Trophoblast cell (in vitro differentiated cells and primary cell): Measurements from ENCODE around the gene PRR14L.
"Not testable (repeated sequence)": the region's sequence is repeated elsewhere in the genome, so short reads cannot be mapped to it uniquely, and the experiment has no call there.

Experiments used
- DNase-seq, 2 donors: peaks; one replicate each; pipeline ENCODE4 v3.0.0-alpha.2; 2016
- H2AFZ ChIP-seq: 2 replicates; pipeline ENCODE4 v1.6.1; 2013; ENCODE audit warnings: low read length, moderate library complexity, mild to moderate bottlenecking; ENCODE audit not compliant: insufficient read depth, poor library complexity
- H2AK5ac ChIP-seq: 2 replicates; pipeline ENCODE4 v1.6.1; 2013; ENCODE audit warnings: mild to moderate bottlenecking, low read length
- H2BK120ac ChIP-seq: 2 replicates; pipeline ENCODE4 v1.6.1; 2013; ENCODE audit warnings: low read length, mild to moderate bottlenecking, moderate library complexity; ENCODE audit not compliant: insufficient read depth, poor library complexity
- H2BK12ac ChIP-seq: 2 replicates; pipeline ENCODE4 v1.6.1; 2013; ENCODE audit warnings: mild to moderate bottlenecking, low read length, moderate library complexity
- H2BK5ac ChIP-seq: 2 replicates; pipeline ENCODE4 v1.6.1; 2013; ENCODE audit warnings: low read length, low read depth, moderate library complexity, mild to moderate bottlenecking; ENCODE audit not compliant: poor library complexity
- H3K14ac ChIP-seq: 2 replicates; pipeline ENCODE4 v1.6.1; 2013; ENCODE audit warnings: mild to moderate bottlenecking, low read length
- H3K18ac ChIP-seq: 2 replicates; pipeline ENCODE4 v1.6.1; 2013; ENCODE audit warnings: mild to moderate bottlenecking, low read length
- H3K23ac ChIP-seq: 2 replicates; pipeline ENCODE4 v1.6.1; 2013; ENCODE audit warnings: low read length
- H3K27ac ChIP-seq: 2 replicates; pipeline ENCODE4 v1.5.1; 2013; ENCODE audit warnings: low read depth, mild to moderate bottlenecking, inconsistent platforms, low read length, moderate library complexity
- H3K27me3 ChIP-seq: 2 replicates; pipeline ENCODE4 v1.6.1; 2013; ENCODE audit warnings: inconsistent platforms, mild to moderate bottlenecking, low read length, moderate library complexity; ENCODE audit not compliant: insufficient read depth
- H3K36me3 ChIP-seq, 2 experiments: 1 replicate in 1 of 2; 2 replicates in 1 of 2; pipeline ENCODE4 v1.6.1; 2013; ENCODE audit warnings: low read length in 2 of 2, mild to moderate bottlenecking in 2 of 2, moderate library complexity in 1 of 2; ENCODE audit not compliant: insufficient read depth in 2 of 2, control insufficient read depth in 1 of 2
- H3K4ac ChIP-seq: 2 replicates; pipeline ENCODE4 v1.6.1; 2013; ENCODE audit warnings: low read depth, mild to moderate bottlenecking, low read length, moderate library complexity
- H3K4me1 ChIP-seq, 2 experiments: 1 replicate in 1 of 2; 2 replicates in 1 of 2; pipeline ENCODE4 v1.6.1; 2013; ENCODE audit warnings: low read length in 2 of 2, mild to moderate bottlenecking in 2 of 2, moderate library complexity in 1 of 2; ENCODE audit not compliant: insufficient read depth in 2 of 2, control insufficient read depth in 1 of 2
- H3K4me2 ChIP-seq: 2 replicates; pipeline ENCODE4 v1.6.1; 2013; ENCODE audit warnings: inconsistent platforms, mild to moderate bottlenecking, low read length, moderate library complexity
- H3K4me3 ChIP-seq: 2 replicates; pipeline ENCODE4 v1.5.1; 2013; ENCODE audit warnings: mild to moderate bottlenecking, low read depth, low read length, inconsistent platforms
- H3K79me1 ChIP-seq: one replicate; pipeline ENCODE4 v1.6.1; 2013; ENCODE audit warnings: low read length
- H3K79me2 ChIP-seq: 2 replicates; pipeline ENCODE4 v1.6.1; 2013; ENCODE audit warnings: low read length, mild to moderate bottlenecking; ENCODE audit not compliant: control insufficient read depth, insufficient read depth, poor library complexity
- H3K9ac ChIP-seq: 2 replicates; pipeline ENCODE4 v1.6.1; 2013; ENCODE audit warnings: mild to moderate bottlenecking, low read length
- H3K9me3 ChIP-seq: 2 replicates; pipeline ENCODE4 v1.6.1; 2013; ENCODE audit warnings: low read depth, mild to moderate bottlenecking, control low read depth, inconsistent platforms, low read length; ENCODE audit not compliant: insufficient read depth
- H4K12ac ChIP-seq: 2 replicates; pipeline ENCODE4 v1.6.1; 2013; ENCODE audit warnings: low read depth, mild to moderate bottlenecking, low read length, moderate library complexity
- H4K8ac ChIP-seq: 2 replicates; pipeline ENCODE4 v1.6.1; 2013; ENCODE audit warnings: low read depth, mild to moderate bottlenecking, low read length, moderate library complexity
- H4K91ac ChIP-seq: one replicate; pipeline ENCODE4 v1.6.1; 2013; ENCODE audit warnings: low read depth, mild to moderate bottlenecking, low read length, moderate library complexity
- WGBS: extraction: QIAGEN DNeasy Blood & Tissue Kit; methylation state at CpG from one replicate; pipeline ENCODE4 v1.1.7; 2013; ENCODE audit warnings: missing lambda C conversion rate; ENCODE audit not compliant: insufficient read length, insufficient coverage; ENCODE audit errors: extremely low coverage; 5-methylcytosine and 5-hydroxymethylcytosine counted together

PRR14L gene

DNA sequence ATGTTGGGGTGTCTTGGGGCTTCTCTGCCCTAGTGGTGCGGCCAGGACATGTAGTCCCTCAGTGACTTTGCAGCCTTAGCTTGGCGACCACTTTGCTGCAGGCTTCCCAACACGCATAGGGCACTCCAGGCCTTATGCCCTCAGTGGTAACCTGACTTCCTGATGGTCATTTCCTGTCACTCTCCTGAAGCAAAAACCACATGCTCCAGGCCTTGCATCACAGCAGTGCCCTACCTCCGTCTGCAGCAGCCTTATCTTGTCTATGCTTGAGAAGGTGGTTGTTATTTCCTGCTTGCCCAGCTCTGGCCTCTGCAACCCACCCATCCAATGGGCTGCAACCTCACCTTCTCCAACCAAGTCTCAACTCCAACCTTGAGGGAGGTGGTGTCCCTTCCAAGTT is 54.5 kb downstream of the PRR14L start:
- Histone ChIP-seq H3K9me3 (no peaks in the 10 kb centered on the region), H3K9ac (no peak overlapping the region), H3K18ac (no peak overlapping the region), H4K91ac (no peak overlapping the region), H2BK5ac (no peak overlapping the region), H3K79me1 (no peaks in the 10 kb centered on the region), H2BK120ac (no peak overlapping the region), H3K4me2 (no peak overlapping the region), H2AFZ (no peak overlapping the region), H2BK12ac (no peak overlapping the region), H3K27ac (no peak overlapping the region), H3K4me1 (no peaks in the 10 kb centered on the region), H3K27me3 (no peaks in the 10 kb centered on the region), H3K79me2 (no peaks in the 10 kb centered on the region), H3K4ac (no peak overlapping the region), H4K12ac (no peak overlapping the region), H3K36me3 (peaks cover 28 to 29% of the 10 kb centered on the region in 2 experiments), H2AK5ac (no peak overlapping the region), H3K4me3 (no peak overlapping the region), H3K14ac (no peak overlapping the region), H4K8ac (no peak overlapping the region), H3K23ac (no peak overlapping the region)
- no peak for DNase-seq
- WGBS: no CpG with 5 or more reads among the region's 4 CpGs

- H3K79me2 ChIP-seq, H2BK120ac ChIP-seq, H2BK12ac ChIP-seq, H3K9ac ChIP-seq, H3K9me3 ChIP-seq, H3K4ac ChIP-seq, H2AFZ ChIP-seq, H2AK5ac ChIP-seq, H2BK5ac ChIP-seq, H3K27ac ChIP-seq, H3K4me1 ChIP-seq, DNase-seq, H3K14ac ChIP-seq, H3K27me3 ChIP-seq, H4K12ac ChIP-seq, H4K8ac ChIP-seq, H3K79me1 ChIP-seq, H3K4me3 ChIP-seq, H3K18ac ChIP-seq, H3K23ac ChIP-seq, H4K91ac ChIP-seq, H3K4me2 ChIP-seq: not testable (repeated sequence)
- WGBS: no CpG with 5 or more reads among the region's 11 CpGs
- peaks cover 30 to 36% of the 10 kb centered on the region in 2 experiments for H3K36me3 ChIP-seq
These were observed 55.9 kb downstream of the PRR14L start for GRCh38 chr22:31694046-31694445.

DNA sequence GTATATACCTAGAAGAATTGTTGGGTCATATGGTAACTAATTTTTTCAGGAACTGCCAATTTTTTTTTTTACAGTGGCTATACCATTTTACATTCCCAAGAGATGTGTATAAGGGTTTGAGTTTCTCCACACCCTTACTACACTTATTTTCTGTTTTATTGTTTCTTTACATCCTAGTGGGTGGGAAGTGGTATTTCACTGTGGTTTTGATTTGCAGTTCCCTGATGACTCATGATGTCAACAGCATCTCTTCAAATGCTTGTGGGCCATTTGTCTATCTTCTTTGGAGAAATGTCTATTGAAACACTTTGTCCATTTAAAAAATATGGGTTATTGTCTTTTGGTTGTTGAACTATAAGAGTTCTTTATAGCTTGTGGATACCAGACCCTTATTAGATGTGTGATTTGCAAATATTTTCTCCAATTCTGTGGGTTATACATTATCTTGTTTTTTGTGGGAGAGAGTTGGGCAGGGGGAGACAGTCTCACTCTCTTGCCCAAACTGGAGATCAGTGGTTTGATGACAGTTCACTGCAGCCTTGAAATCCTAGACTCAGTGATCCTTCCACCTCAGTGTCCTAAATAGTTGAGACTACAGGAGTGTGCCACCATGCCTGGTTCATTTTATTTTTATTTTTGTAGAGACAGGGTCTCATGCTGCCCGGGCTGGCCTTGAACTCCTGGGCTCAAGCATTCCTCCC is 57.6 kb downstream of the PRR14L start:
- H2AK5ac ChIP-seq: no peak overlapping the region
- H4K91ac ChIP-seq: no peak overlapping the region
- no peak overlapping the region for H2BK5ac ChIP-seq
- H3K9ac ChIP-seq: no peak overlapping the region
- no peak for DNase-seq
- H3K4me2 ChIP-seq: no peak overlapping the region
- no peak overlapping the region for H2BK120ac ChIP-seq
- no peak overlapping the region for H4K12ac ChIP-seq
- no peak overlapping the region for H3K18ac ChIP-seq
- no peak overlapping the region for H3K14ac ChIP-seq
- H3K23ac ChIP-seq: no peak overlapping the region
- H2AFZ ChIP-seq: no peak overlapping the region
- no peak overlapping the region for H2BK12ac ChIP-seq
- no peaks in the 10 kb centered on the region for H3K4me1 ChIP-seq
- H3K27ac ChIP-seq: no peak overlapping the region
- no peaks in the 10 kb centered on the region for H3K79me2 ChIP-seq
- WGBS: no CpG with 5 or more reads among the region's 1 CpG
- H3K9me3 ChIP-seq: no peaks in the 10 kb centered on the region
- no peaks in the 10 kb centered on the region for H3K79me1 ChIP-seq
- H3K4ac ChIP-seq: no peak overlapping the region
- peaks cover 24 to 30% of the 10 kb centered on the region in 2 experiments for H3K36me3 ChIP-seq
- H3K4me3 ChIP-seq: no peak overlapping the region
- H4K8ac ChIP-seq: no peak overlapping the region
- no peaks in the 10 kb centered on the region for H3K27me3 ChIP-seq

GRCh38 chr22:31691408-31691807 is 58.5 kb downstream of the PRR14L start:
- DNase-seq: no peak
- H3K27me3 ChIP-seq: no peaks in the 10 kb centered on the region
- no CpG with 5 or more reads among the region's 3 CpGs for WGBS

More at GRCh38 chr22:31691408-31691807, 58.5 kb downstream of the PRR14L start:
- Histone ChIP-seq H2AFZ (no peak overlapping the region), H4K91ac (no peak overlapping the region), H2BK12ac (no peak overlapping the region), H3K4me3 (no peak overlapping the region), H3K23ac (no peak overlapping the region), H3K9me3 (no peaks in the 10 kb centered on the region), H3K4ac (no peak overlapping the region), H3K79me2 (no peaks in the 10 kb centered on the region), H3K14ac (no peak overlapping the region), H2BK120ac (no peak overlapping the region), H3K27ac (no peak overlapping the region), H2BK5ac (no peak overlapping the region), H3K4me1 (no peaks in the 10 kb centered on the region), H3K18ac (no peak overlapping the region), H3K36me3 (peaks cover 24 to 26% of the 10 kb centered on the region in 2 experiments), H3K9ac (no peak overlapping the region), H4K12ac (no peak overlapping the region), H2AK5ac (no peak overlapping the region), H3K79me1 (no peaks in the 10 kb centered on the region), H3K4me2 (no peak overlapping the region), H4K8ac (no peak overlapping the region)
